GDM1 (cell line): ENCODE results near the gene HSPA4.
"Not testable (repeated sequence)": the region's sequence is repeated elsewhere in the genome, so short reads cannot be mapped to it uniquely, and the experiment has no call there.

Experiments
- DNase-seq: peaks from one replicate; lab custom pipeline; 2025; lab: John Stamatoyannopoulos, UW

Gene HSPA4

DNA sequence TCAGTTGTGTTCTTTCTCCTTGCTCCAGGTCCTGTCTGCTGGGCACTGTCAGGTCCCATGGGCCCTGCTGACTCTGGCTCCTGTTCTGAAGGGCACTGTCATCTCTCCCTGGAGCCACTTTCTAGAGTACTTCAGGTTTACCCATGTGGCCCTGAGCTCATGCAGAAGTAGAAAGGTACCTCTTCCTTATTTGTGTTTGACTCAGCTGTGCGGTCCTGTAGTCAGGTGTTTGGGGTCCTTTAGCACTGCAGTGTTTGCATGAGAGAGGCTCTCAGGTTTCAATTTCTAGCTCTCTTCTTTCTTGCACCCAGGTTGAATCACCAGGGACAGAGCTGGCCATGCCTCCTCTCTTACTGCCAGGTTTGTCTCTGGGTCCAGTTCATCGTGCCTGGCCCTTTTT is 71.5 kb downstream of the HSPA4 start:
- DNase-seq = no peak

DNA sequence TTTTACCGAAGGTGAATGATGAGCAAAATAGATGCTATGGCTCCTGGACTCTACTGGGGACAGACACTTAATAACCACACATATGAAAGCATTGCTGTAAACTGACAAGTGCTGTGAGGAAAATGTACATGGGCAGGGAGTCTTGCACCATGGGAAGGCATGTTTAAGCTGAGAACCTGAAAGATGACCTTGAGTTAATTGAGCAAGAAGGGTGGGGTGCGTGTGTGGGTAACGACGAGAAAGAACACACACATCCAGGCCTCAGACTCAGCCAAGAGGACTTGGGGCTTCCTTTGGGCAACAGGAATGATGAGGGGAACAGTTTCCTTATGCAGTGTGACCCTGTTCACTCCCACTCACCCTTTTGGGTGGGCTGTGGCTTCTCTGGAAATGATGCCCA is 73.1 kb downstream of the HSPA4 start:
- DNase-seq = no peak

DNA sequence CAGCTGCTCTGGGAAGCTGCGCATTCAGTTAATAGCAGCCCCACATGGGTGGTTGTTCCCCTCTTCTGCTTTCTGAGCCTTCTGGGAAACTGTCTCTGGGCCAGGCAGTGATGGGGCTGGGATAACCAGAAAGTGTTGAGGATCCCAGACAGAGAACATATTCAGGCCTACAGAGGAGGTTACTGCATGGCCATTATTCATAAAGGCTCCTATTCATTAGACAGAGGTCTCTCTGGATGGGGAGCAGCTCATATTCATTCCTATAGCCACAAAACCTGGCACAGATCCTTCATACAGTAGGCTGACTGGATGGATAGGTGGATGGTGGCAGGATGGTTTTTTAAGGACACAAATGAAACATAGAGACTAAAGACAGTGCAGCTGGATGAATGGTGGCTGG is 76.3 kb downstream of the HSPA4 start:
- DNase-seq = no peak

DNA sequence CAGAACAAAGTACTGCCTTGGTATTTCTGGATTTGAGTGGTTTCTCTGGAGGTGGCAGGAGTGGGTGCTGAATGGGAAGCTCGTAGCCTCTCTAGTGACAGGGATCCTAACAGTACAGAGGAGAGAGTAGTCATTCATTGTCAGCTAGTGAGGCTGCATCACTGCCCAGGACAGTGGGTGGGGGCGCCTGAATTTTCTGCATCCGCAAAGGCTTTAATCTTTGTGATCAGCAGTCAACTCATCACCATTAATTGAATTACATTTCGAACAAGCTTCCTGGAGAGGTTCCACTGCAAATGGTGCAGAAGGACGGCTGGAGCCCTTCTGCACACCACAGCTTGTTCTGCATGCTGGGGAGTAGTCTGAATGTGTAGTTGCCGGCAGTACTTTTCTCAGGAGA is 77.5 kb downstream of the HSPA4 start:
- no peak for DNase-seq

DNA sequence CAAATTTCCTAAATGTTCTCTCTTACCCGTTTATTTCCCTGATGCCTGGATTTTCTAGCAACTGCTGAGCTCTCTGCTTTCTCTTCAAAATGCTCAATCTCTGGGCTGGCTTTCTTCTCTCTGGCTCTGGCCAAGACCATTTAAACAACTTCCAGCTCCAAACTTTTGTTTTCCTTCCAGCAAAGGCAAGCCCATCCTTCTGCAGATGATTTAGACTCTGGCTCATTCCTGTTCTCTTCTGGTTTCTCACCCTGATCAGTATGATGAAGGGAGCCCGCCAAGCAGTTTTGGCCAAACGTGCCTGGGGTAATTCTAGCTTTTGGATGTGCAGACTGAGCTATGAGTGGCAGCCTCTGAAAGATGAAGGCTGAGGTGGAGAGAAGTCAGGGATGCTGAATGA is 78.1 kb downstream of the HSPA4 start:
- no peak for DNase-seq

DNA sequence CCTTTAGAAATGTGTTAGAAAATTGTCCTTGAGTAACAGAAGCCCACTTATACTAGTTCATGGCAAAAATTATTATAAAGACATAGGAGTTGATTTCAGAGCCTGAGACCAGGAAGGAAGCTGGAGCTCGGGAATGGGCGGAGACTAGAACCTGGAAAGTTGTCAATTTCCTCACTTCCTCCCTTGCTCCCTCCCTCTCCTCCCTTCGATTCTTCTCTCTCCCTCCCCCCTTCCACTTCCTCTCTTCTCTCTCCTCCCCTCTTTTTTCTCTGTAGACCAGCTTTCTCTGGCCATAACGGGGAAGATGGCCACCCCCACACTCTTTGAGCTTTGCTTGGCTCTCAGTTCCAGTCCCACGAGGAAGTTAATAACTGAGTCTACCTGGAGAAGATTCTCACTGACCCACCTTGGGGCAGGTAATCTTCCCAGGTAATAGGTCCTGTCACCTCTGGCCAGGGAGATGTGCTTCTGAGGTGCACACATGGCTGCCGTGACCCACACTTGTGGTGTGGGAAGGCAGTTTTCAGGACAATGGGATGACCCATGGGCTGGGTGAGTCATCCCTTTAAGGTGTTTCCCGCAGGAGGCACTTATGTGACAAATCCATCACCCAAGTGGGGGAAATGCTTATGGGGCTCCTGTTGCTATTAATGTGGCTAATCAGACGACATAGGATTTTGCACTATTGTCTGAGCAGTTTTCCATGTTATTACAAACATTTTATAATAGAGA is 78.7 kb downstream of the HSPA4 start:
- no peak for DNase-seq

DNA sequence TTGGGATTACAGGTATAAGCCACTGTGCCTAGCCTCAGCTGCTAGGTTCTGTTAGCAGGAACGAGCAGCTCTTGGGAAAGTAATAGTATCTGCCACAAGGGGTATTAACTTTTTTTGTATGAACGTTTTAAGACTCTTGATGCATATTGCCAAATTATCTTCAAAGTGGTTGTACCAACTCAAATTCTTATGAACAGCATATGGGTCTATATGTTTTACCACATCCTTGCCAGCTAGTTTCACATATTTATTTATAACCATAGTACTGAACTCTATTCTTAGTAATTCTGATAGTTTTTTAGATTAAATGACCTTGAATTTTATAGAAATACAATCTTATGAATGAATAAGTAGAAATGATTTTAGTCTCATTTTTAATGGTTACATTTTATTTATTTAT is 80.9 kb downstream of the HSPA4 start:
- DNase-seq = no peak

DNA sequence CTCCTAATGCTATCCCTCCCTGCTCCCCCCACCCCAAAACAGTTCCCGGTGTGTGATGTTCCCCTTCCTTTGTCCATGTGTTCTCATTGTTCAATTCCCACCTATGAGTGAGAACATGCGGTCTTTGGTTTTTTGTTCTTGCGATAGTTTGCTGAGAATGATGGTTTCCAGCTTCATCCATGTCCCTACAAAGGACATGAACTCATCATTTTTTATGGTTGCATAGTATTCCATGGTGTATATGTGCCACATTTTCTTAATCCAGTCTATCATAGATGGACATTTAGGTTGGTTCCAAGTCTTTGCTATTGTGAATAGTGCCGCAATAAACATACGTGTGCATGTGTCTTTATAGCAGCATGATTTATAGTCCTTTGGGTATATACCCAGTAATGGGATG is 81.4 kb downstream of the HSPA4 start:
- DNase-seq = not testable (repeated sequence)

DNA sequence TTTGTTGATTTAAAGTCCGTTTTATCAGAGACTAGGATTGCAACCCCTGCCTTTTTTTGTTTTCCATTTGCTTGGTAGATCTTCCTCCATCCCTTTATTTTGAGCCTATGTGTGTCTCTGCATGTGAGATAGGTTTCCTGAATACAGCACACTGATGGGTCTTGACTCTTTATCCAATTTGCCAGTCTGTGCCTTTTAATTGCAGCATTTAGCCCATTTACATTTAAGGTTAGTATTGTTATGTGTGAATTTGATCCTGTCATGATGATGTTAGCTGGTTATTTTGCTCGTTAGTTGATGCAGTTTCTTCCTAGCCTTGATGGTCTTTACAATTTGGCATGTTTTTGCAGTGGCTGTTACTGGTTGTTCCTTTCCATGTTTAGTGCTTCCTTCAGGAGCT is 85.1 kb downstream of the HSPA4 start:
- DNase-seq = not testable (repeated sequence)

DNA sequence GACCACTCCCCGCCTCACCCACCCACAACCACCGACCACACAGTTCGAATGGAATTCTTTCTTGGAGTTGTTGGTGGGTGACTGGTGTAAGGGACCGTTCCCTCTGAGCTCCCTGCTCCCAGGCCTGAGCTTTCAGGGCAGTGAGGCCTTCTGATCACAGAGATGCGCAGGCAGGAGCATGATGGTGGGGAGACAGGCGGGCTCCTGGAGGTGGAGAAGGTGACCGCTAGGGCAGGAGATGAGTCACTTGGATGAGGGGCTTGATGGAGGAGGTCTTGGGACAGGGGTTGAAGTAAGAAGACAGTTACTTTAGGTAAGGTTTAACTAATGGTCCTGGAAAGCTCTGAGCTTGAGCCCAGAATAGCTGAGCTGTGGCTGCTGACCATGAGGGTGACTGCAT is 88.5 kb downstream of the HSPA4 start:
- no peak for DNase-seq

DNA sequence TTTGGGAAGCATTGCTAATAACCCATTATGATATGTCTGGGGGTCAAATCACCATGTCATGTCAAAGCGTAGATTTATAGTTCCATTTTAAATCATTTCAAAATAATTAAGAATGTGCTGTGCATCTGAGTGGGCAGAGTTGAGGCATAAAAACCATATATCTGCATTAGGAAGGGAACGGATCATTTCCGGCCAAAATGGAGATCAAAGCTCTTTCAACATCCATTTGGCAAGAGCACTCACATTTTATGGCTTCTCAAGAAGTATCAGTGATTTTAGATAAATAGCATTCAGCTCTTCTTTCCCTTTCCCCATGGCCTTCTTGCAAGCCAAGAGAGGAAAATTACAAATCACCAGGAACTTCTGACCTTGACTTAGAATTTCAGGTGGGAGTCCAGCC is 89.9 kb downstream of the HSPA4 start:
- DNase-seq = no peak

DNA sequence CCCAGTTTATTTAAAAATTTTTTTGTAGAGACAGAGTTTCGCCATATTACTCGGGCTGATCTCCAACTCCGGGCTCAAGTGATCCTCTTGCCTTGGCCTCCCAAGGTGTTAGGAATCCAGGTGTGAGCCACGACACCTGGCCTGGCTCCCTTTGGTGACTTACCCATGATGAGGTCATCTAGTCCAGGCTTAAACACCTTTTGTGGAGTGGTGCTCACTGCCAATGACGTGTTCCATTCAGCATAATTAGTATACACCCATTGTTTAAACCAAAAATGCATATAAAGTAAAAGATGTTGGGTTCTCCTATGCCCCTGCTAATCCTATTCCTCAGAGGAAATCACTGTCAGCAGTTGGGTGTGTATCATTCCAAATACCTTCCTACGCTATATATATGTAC is 91.0 kb downstream of the HSPA4 start:
- no peak for DNase-seq

DNA sequence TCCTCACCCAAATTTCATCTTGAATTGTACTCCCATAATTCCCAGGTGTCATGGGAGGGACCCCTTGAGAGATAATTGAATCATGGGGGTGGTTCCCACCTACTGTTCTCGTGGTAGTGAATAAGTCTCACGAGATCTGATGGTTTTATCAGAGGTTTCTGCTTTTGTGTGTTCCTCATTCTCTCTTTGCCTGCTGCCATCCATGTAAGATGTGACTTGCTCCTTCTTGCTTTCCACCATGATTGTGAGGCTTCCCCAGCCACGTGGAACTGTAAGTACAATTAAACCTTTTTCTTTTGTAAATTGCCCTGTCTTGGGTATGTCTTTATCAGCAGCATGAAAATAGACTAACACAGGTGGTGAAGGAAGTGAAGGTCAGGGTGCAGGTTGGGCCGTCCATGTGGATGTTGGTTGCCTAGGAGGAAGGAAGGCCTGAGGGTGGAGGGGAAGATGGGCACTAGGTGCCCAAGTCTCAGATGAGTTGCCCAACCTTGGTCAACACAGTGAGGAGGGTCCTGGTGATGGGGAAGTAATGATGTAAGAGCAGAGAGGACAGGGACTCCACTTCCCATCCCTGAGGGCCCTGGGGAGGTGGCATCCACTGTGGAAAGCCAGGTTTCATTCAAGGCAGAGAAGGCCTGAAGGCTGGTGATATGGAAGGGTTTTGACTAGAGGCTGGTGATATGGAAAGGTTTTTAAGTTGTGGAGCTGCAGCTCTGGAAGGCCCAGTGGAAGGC is 92.6 kb downstream of the HSPA4 start:
- no peak for DNase-seq

DNA sequence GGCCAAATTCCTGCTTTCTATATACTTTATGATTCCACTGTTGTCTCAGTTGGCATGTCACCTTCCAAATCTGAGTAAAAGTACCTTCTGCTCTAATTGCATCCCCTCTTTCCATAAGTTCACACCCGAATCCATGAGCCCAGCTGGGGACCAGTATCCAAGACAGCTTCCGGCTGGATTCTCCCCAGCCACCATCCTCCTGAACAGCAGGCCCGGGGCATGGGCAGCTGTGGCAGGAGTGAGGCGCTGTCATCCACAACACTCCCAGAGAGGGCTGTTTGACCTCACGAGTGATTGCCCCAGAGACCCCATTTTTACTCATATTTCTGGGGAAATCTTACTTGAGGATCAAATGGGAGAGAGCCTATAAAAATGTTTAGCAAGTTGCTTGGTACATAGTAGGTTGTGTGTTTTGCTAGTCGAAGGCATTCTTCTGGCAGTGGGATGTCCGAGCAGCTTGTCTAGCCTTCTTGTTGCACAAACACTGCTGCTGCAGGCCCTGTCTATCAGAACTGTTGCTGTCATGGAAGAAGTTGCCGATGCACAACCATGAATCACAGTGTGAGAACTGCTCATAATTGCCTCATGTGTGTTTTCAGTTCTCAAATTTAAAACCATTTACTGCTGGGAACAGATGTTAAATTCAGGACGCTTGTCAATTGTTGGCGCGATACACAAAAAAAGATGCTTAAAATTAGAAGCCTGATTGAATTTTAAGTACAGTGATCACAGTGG is 93.8 kb downstream of the HSPA4 start:
- DNase-seq = no peak

DNA sequence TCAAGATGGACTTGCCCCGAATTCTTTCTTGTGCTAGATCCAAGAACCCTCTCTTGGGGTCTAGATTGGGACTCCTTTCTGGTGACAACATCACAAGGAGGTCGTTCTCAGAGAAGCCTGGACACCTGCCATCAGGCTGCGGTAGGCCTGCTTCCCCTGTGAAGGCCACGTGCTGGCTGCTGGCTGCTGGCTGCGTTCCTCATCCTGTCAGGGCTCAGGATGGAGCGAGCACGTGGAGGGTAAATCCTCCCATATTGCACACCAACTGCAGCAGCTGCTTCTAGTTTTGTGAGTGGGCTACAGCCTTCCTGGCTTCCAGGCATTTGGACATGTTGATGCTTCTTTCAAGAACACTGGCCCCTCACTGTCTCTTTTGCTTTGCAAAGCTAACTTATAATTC is 95.6 kb downstream of the HSPA4 start:
- no peak for DNase-seq

DNA sequence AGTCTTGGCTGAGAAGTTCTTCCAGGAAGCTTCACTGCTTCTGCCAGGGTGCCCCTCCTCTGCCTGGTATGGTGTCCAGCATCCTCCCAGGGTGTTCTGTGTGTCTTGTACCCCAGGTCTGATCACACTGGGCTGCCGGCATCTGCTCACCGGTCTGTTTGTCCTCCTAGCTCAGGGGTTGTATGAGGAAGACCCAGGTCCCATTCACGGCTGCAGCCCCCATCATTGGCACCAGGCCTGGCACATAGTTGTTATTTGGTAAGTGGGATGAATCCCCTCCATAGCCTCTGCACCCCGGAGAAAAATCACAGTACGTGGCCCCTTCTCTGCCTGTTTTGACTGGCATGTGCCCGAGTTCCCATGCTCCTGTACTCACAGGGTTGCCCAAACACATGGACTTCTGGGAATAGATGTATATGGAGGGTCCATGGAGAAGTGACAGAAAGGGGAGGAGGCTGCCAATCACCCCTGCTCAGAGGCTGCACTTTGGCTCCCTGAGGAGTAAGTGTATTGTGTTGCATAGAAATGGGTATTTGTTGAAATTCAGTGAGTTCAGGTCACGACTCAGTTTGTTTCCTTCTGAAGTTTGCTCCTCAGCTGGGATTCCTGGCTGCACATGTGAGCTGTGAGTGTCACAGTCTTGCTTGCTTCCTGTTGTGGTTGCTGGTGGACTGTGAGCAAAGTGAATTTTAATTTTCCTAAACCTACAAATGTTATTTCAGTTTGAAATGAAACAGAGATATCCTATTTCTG is 96.2 kb downstream of the HSPA4 start:
- no peak for DNase-seq

DNA sequence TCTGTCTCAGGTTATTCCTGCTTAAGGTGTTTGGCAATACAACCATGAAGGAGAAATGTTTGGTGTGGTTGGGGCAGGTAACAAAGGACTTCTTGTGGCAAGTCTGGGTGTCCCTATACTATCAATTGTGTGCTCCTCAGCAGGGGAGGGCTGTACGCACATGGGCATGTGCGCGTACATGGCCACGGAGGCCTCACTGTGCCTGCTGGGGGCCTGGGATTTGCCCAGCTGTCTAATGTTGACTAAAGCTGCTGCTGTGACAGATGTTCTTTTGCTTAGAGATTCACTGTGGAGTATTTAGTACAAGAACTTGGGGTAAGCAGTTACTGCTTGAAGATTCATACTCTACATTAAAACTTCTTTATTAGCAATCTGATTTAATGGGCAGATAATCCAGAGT is 97.5 kb downstream of the HSPA4 start:
- DNase-seq = no peak

DNA sequence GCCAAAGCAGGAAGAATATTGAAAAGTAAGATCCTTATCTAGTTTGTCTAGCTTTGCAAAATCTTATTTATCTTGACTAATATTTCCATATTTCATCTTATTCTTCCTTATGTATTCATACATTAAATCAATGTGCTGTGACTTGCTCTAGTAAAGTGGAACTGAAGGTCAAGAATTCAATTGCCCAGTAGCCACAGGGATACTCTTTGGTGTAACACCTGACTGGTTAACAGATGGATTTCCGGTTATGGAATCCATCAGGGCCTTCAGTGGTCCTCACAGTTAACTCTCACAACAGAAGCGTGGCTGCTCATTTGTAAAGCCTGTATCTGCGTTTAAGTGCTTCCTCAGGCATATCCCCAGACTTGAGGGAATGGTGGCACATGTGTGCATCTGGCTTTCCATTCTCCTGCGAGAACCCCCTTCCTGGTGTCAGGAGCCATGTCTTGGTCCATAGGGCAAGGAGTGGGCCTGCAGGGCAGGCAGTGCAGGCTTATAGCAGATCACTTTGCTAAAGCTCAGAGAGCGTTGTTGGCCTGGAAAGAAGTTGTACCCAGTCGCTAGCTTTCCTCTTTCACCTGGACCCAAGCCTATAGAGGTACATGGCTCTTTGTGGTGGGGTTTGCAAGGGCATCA is 99.2 kb downstream of the HSPA4 start:
- no peak for DNase-seq

DNA sequence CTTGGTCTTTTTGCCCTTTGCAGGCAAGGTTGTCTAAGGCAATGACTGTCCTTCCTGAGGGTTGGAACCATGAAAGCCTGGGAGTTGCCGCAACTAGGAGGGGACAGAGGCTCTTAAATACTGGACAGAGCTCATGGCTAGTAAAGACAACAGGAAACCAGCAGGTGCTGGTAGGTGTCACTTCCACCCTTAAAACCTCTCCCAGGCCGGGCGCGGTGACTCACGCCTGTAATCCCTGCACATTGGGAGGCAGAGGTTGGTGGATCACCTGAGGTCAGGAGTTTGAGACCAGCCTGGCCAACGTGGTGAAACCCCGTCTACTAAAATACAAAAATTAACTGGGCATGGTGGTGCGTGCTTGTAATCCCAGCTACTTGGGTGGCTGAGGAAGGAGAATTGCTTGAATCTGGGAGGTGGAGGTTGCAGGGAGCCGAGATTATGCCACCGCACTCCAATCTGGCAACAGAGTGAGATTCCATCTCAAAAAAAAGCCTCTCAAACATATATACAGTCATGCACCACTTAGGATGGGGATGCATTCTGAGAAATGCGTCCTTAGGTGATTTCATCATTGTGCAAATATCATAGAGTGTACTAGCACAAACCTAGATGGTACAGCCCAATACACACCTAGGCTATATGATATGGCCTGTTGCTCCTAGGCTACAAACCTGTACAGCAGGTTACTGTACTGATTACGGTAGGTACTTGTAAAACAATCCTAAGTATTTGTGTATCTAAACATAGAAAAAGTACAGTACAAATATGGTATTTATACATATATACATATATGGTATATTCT is 102.7 kb downstream of the HSPA4 start:
- no peak for DNase-seq

DNA sequence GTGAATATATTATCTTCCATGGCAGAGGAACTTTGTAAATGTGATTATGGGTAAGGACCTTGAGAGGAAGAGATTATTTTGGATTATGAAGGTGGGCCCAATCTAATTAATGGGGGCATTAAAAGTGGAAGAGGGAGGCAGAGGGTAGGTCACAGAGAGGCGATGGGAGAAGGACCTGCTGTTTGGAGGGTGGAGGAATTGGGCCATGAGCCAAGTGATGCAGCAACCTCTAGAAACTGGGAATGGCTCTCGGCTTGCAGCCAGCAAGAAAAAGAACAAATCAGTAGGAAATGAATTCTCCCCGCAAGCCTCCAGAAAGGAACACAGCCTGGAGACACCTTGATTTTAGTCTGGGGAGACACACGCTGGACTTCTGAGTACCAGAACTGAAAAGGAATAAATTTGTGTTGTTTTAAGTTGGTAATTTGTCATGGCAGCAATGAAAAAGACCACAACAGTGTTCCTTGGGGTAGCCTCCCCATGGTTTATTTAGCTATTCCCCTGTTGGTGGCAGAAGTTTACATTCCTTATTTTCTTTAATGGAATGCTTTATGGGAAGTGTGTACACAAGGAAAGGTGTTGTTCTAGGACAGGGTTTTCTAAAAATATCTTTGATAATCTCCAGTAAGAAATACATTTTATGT is 103.6 kb downstream of the HSPA4 start:
- DNase-seq = no peak
